Loucy (cell line): ENCODE data around the gene MINK1.
"Not testable (repeated sequence)": the region's sequence is repeated elsewhere in the genome, so short reads cannot be mapped to it uniquely, and the experiment has no call there.

ENCODE experiments used
- CTCF ChIP-seq: fragments of 200-600 bp; sonication (generic); conservative IDR thresholded peaks from 2 replicates; pipeline ENCODE4 v1.5.1; 2014; ENCODE audit warnings: mild to moderate bottlenecking, antibody characterized with exemption, low read length
- EZH2phosphoT487 ChIP-seq: fragments of 200-600 bp; IDR thresholded peaks from 2 replicates; pipeline ENCODE4 v1.6.1; 2018; ENCODE audit warnings: antibody characterized with exemption, mild to moderate bottlenecking, moderate library complexity, borderline replicate concordance

- not testable (repeated sequence) for TF ChIP-seq CTCF, EZH2phosphoT487
Measured at GRCh38 chr17:4832829-4833177, 337 bp upstream of the MINK1 start.
